Astrocyte (in vitro differentiated cells and primary cell): Measurements from ENCODE around the gene SLCO4A1. TPM values are rescaled to one million over a fixed set of nuclear protein-coding genes. Genes with fewer than 3 reads are reported as not detected.

Source experiments
- DNase-seq: peaks from one replicate; pipeline ENCODE4 v3.0.0-alpha.2; 2010; ENCODE audit warnings: low read depth
- FAIRE-seq: peaks from 2 replicates; lab custom pipeline; 2011; peaks lifted over from hg19 to GRCh38; lab: Jason Lieb, UNC
- H2AFZ ChIP-seq: 2 replicates; pipeline ENCODE4 v1.6.0; 2012; ENCODE audit warnings: low read depth, low read length, inconsistent platforms
- H3K27ac ChIP-seq: 2 replicates; pipeline ENCODE4 v1.5.1; 2011; ENCODE audit warnings: low read depth, low read length, inconsistent platforms
- H3K27me3 ChIP-seq: 2 replicates; pipeline ENCODE4 v1.6.0; 2011; ENCODE audit warnings: low read length, inconsistent platforms; ENCODE audit not compliant: insufficient read depth
- H3K36me3 ChIP-seq: 2 replicates; pipeline ENCODE4 v1.5.1; 2011; ENCODE audit warnings: low read length, inconsistent platforms; ENCODE audit not compliant: insufficient read depth
- H3K4me1 ChIP-seq: 2 replicates; pipeline ENCODE4 v1.5.1; 2011; ENCODE audit warnings: low read length, inconsistent platforms; ENCODE audit not compliant: insufficient read depth
- H3K4me2 ChIP-seq: 2 replicates; pipeline ENCODE4 v1.6.0; 2012; ENCODE audit warnings: low read length, inconsistent platforms
- H3K4me3 ChIP-seq: 2 replicates; pipeline ENCODE4 v1.5.1; 2011; ENCODE audit warnings: low read depth, mild to moderate bottlenecking, low read length, inconsistent platforms; ENCODE audit not compliant: insufficient read depth
- H3K79me2 ChIP-seq: 2 replicates; pipeline ENCODE4 v1.6.0; 2012; ENCODE audit warnings: mild to moderate bottlenecking, low read length, inconsistent platforms; ENCODE audit not compliant: insufficient read depth
- H3K9ac ChIP-seq: 2 replicates; pipeline ENCODE4 v1.6.0; 2012; ENCODE audit warnings: mild to moderate bottlenecking, low read length, inconsistent platforms
- H3K9me3 ChIP-seq: 2 replicates; pipeline ENCODE4 v1.5.1; 2012; ENCODE audit warnings: low read depth, mild to moderate bottlenecking, low read length, inconsistent platforms; ENCODE audit not compliant: insufficient read depth
- H4K20me1 ChIP-seq: 2 replicates; pipeline ENCODE4 v1.6.0; 2012; ENCODE audit warnings: low read length, inconsistent platforms; ENCODE audit not compliant: insufficient read depth
- H3K27ac Mint-ChIP-seq: one replicate; pipeline ENCODE4 v1.8.0; 2021; ENCODE audit warnings: mild to moderate bottlenecking, mixed read lengths; ENCODE audit not compliant: unreplicated experiment
- H3K27me3 Mint-ChIP-seq: one replicate; pipeline ENCODE4 v1.8.0; 2021; ENCODE audit warnings: low read depth, mixed read lengths; ENCODE audit not compliant: unreplicated experiment
- H3K36me3 Mint-ChIP-seq: one replicate; pipeline ENCODE4 v1.8.0; 2021; ENCODE audit warnings: low read depth, mixed read lengths; ENCODE audit not compliant: unreplicated experiment
- H3K4me1 Mint-ChIP-seq: one replicate; pipeline ENCODE4 v1.8.0; 2021; ENCODE audit warnings: low read depth, mixed read lengths; ENCODE audit not compliant: unreplicated experiment
- H3K4me3 Mint-ChIP-seq: one replicate; pipeline ENCODE4 v1.8.0; 2021; ENCODE audit warnings: mild to moderate bottlenecking, moderate library complexity, mixed read lengths; ENCODE audit not compliant: unreplicated experiment
- H3K9me3 Mint-ChIP-seq: one replicate; pipeline ENCODE4 v1.8.0; 2021; ENCODE audit warnings: mild to moderate bottlenecking, mixed read lengths; ENCODE audit not compliant: unreplicated experiment
- CTCF ChIP-seq: IDR thresholded peaks from 2 replicates; pipeline ENCODE4 v1.5.1; 2011; ENCODE audit warnings: low read depth, mild to moderate bottlenecking, inconsistent platforms, low read length, moderate library complexity; ENCODE audit not compliant: insufficient read depth
- EZH2 ChIP-seq: IDR thresholded peaks from 2 replicates; pipeline ENCODE4 v1.6.1; 2012; ENCODE audit warnings: mild to moderate bottlenecking, low read length, inconsistent platforms; ENCODE audit not compliant: insufficient read depth
- total RNA-seq: library from RNA; stranded (reverse); gene quantifications from 2 replicates; pipeline ENCODE4 v1.2.1, GENCODE V29; 2021

The SLCO4A1 gene
- total RNA-seq, 1 donor from 2014 or later = 0.43 TPM

- FAIRE-seq (no peak), DNase-seq (no peak)
- no peak overlapping the region for H2AFZ ChIP-seq
- no peaks in the 10 kb centered on the region for H3K36me3 ChIP-seq
- peaks cover 9% of the 10 kb centered on the region for H3K4me1 Mint-ChIP-seq
- peaks cover 12% of the 10 kb centered on the region for H3K4me1 ChIP-seq
- H3K36me3 Mint-ChIP-seq = no peaks in the 10 kb centered on the region
- H3K9me3 ChIP-seq = peaks cover 7% of the 10 kb centered on the region
- peaks cover 42% of the 10 kb centered on the region for H3K27me3 Mint-ChIP-seq
- H3K9ac ChIP-seq = no peak overlapping the region
- H3K4me2 ChIP-seq = no peak overlapping the region
- no peak overlapping the region for H3K27ac Mint-ChIP-seq
- H4K20me1 ChIP-seq = no peaks in the 10 kb centered on the region
- TF ChIP-seq EZH2 (no peak), CTCF (no peak)
- H3K27me3 ChIP-seq = peaks cover 4% of the 10 kb centered on the region
- no peak overlapping the region for H3K4me3 Mint-ChIP-seq
- no peak overlapping the region for H3K27ac ChIP-seq
- no peaks in the 10 kb centered on the region for H3K79me2 ChIP-seq
- no peak overlapping the region for H3K4me3 ChIP-seq
- H3K9me3 Mint-ChIP-seq = peaks cover 4% of the 10 kb centered on the region
Measured at GRCh38 chr20:62614961-62615680, 27.2 kb upstream of the SLCO4A1 start.

GRCh38 chr20:62615750-62616251, 26.5 kb upstream of the SLCO4A1 start:
- H3K27me3 Mint-ChIP-seq = peaks cover 36% of the 10 kb centered on the region
- TF ChIP-seq EZH2 (no peak), CTCF (no peak)
- peaks cover 12% of the 10 kb centered on the region for H3K4me1 ChIP-seq

More at GRCh38 chr20:62615750-62616251, 26.5 kb upstream of the SLCO4A1 start:
- H3K9me3 ChIP-seq = peaks cover 5% of the 10 kb centered on the region
- H3K27ac ChIP-seq = no peak overlapping the region
- DNase-seq (no peak), FAIRE-seq (no peak)
- Mint-ChIP-seq H3K4me1 (peaks cover 9% of the 10 kb centered on the region), H3K36me3 (no peaks in the 10 kb centered on the region), H3K9me3 (peaks cover 4% of the 10 kb centered on the region), H3K27ac (no peak overlapping the region), H3K4me3 (no peak overlapping the region)
- H3K4me3 ChIP-seq = no peak overlapping the region
- H3K27me3 ChIP-seq = peaks cover 4% of the 10 kb centered on the region
- no peak overlapping the region for H3K4me2 ChIP-seq
- H4K20me1 ChIP-seq = no peaks in the 10 kb centered on the region
- H3K9ac ChIP-seq = no peak overlapping the region
- H3K36me3 ChIP-seq = no peaks in the 10 kb centered on the region
- H2AFZ ChIP-seq = no peak overlapping the region
- no peaks in the 10 kb centered on the region for H3K79me2 ChIP-seq
